Lower lobe of right lung (tissue), 2 donors: ENCODE results near the gene RNF43. TPM values are rescaled to one million over a fixed set of nuclear protein-coding genes. Genes with fewer than 3 reads are reported as not detected.

Experiments
- ATAC-seq, 2 donors: fragments of 200-7000 bp; cut with Tn5 transposase; one replicate each; pipeline ENCODE4 v1.9.1; 2020 to 2022; ENCODE audit warnings: mild to moderate bottlenecking in 2 of 2, moderate library complexity in 2 of 2
- DNase-seq: peaks from one replicate; pipeline ENCODE4 v3.0.0-alpha.2; 2020
- H3K27ac ChIP-seq: fragments of 200-600 bp; one replicate; pipeline ENCODE4 v1.8.0; 2022
- H3K27me3 ChIP-seq: fragments of 200-600 bp; one replicate; pipeline ENCODE4 v1.8.0; 2022; ENCODE audit warnings: low read depth
- H3K36me3 ChIP-seq: fragments of 200-600 bp; one replicate; pipeline ENCODE4 v1.8.0; 2022; ENCODE audit warnings: mild to moderate bottlenecking
- H3K4me1 ChIP-seq: fragments of 200-600 bp; one replicate; pipeline ENCODE4 v1.8.0; 2022
- H3K4me3 ChIP-seq: fragments of 200-600 bp; one replicate; pipeline ENCODE4 v1.8.0; 2022; ENCODE audit warnings: mild to moderate bottlenecking
- H3K9me3 ChIP-seq: fragments of 200-600 bp; one replicate; pipeline ENCODE4 v1.8.0; 2022
- intact Hi-C: fragments of 100-400 bp; cut with DNase I; formaldehyde crosslinking; loops from one replicate; pipeline ENCODE4 v1.11.0; 2022
- total RNA-seq: library from RNA; stranded (reverse); fragmentation: NEBNext Ultra II Directional; extraction: Animal tissue kit (Norgen Biotek cat#: 25700); gene quantifications from one replicate; pipeline ENCODE4 v1.2.1, GENCODE V29; 2021
- TF ChIP-seq, protein P1 (sequence below): fragments of 200-600 bp; IDR thresholded peaks from one replicate; pipeline ENCODE4 v1.8.0; 2022; ENCODE audit warnings: antibody characterized with exemption, mild to moderate bottlenecking
- donor health status: DM: no; HTN: yes; CAD: no; lungs with severe emphysema.

The RNF43 gene
- total RNA-seq, 1 donor from 2014 or later = 9.7 TPM

DNA sequence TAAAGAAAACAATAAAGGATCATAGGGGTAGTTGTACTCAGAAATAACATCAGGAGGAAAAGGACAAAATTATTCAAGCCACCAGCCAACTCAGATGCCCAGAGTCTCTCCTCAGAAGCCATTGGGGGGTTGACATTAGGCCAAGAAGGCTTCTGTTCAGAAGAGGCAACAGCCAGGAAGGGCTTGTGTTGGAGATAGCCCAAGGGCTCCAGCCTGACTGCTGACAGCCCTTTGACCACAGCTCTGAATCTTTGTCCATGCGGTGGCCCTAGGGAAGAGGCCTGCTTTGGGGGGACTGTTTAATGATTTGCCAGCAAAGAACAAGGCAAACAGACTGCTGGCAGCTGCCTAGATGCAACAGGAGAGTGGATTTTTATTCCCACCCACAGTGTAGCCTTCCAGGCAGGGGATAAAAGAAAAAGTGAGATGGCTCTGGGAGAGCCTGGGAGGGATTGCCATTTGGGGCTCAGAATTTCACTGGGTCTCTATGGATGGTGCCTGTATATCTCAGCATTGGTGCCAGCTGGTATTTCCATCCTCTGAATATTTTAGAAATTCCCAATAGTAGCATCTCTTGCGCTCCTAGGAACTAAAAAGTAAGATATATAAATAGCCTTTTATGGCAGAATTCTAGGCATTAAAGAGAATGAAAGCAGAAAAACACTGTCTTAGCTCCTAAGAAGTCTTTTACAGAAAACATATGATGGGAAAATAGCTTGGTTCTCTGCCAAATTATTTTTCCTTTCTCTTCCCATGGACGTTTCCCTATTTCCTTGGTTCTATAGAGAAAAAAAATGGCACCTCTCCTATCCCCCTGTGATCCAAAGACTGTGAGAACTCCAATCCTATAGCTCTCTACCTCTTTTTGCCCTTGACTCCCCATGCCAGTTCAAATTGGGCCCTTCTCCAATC, 36.0 kb downstream of the RNF43 start:
- no peak overlapping the region for H3K4me3 ChIP-seq
- no peaks in the 10 kb centered on the region for H3K36me3 ChIP-seq
- no peaks in the 10 kb centered on the region for H3K27me3 ChIP-seq
- peaks cover 56% of the 10 kb centered on the region for H3K4me1 ChIP-seq
- no peaks in the 10 kb centered on the region for H3K9me3 ChIP-seq
- intact Hi-C loops = no loop called here
- no peak for DNase-seq
- TF ChIP-seq, protein P1, sequence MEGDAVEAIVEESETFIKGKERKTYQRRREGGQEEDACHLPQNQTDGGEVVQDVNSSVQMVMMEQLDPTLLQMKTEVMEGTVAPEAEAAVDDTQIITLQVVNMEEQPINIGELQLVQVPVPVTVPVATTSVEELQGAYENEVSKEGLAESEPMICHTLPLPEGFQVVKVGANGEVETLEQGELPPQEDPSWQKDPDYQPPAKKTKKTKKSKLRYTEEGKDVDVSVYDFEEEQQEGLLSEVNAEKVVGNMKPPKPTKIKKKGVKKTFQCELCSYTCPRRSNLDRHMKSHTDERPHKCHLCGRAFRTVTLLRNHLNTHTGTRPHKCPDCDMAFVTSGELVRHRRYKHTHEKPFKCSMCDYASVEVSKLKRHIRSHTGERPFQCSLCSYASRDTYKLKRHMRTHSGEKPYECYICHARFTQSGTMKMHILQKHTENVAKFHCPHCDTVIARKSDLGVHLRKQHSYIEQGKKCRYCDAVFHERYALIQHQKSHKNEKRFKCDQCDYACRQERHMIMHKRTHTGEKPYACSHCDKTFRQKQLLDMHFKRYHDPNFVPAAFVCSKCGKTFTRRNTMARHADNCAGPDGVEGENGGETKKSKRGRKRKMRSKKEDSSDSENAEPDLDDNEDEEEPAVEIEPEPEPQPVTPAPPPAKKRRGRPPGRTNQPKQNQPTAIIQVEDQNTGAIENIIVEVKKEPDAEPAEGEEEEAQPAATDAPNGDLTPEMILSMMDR = no peak
- H3K27ac ChIP-seq = peak overlapping the region; percentile 59
- peak in 1 of 2 donors; percentile 57 for ATAC-seq

DNA sequence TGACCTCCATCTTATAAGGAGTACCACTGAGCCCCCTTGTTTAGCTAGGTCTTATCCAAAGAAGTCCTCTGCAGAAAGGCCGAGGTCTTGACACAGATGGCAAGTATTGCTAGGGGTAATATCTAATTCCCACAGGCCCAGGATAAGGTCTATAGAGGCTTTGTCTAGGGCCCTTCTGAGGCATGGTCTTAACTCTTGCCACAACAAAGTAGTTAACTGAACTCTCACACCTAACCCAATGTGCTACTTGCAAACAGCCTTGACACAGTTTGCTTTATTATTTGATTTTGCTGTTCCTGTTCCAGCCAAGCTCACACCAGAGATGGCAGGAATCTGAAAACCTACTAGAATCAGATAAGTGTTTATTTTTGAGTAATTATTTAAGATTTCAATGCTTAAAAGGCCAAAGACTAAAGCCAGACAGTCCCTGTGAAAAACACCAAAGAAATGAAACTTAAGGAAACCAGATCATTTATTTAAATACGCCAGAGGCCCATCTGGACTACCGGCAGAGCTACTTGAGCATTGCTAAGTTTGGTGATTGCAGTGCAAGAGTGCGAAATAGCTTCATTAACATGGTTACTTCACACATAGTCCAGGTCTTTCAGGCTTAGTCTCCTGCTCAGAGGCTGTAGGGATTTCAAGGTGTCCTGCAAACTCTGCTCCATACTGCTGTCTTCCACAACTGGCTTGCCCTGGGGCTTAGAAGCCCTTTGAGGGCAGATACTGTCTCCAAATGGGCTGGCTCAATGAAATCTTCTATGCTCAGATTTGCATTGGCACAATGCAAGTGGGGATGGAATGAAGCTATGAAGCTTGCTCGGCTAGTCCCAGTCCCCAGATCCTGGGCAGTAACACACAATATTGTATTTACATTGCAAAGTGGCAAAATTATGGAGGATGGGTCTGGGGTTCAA, 36.9 kb downstream of the RNF43 start:
- ATAC-seq (peak in 1 of 2 donors; percentile 51), DNase-seq (no peak)
- peak overlapping the region; percentile 42 for H3K27ac ChIP-seq
- intact Hi-C loops = no loop called here
- TF ChIP-seq, protein P1 = no peak
- no peaks in the 10 kb centered on the region for H3K27me3 ChIP-seq
- H3K36me3 ChIP-seq = no peaks in the 10 kb centered on the region
- no peaks in the 10 kb centered on the region for H3K9me3 ChIP-seq
- no peak overlapping the region for H3K4me3 ChIP-seq
- H3K4me1 ChIP-seq = peaks cover 65% of the 10 kb centered on the region

DNA sequence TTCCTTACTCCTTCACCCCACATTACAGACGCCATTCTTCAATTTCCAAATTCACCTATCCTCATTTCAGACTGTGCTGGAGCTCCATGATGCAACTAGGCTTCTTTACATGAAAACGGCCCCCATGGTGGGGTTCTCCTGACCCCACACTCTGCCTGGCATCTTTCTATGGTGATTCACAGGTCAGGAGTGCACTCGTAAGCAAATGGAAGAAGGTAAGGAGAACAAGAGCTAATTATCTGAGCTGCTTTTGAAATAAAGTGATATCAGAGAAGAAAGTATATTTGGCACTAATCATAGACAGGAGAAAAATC, 37.9 kb downstream of the RNF43 start:
- ATAC-seq (no peak), DNase-seq (no peak)
- intact Hi-C loops = no loop called here
- Histone ChIP-seq H3K4me1 (peaks cover 61% of the 10 kb centered on the region), H3K9me3 (no peaks in the 10 kb centered on the region), H3K27ac (no peak overlapping the region), H3K36me3 (no peaks in the 10 kb centered on the region), H3K4me3 (no peak overlapping the region), H3K27me3 (no peaks in the 10 kb centered on the region)
- TF ChIP-seq, protein P1 = no peak

DNA sequence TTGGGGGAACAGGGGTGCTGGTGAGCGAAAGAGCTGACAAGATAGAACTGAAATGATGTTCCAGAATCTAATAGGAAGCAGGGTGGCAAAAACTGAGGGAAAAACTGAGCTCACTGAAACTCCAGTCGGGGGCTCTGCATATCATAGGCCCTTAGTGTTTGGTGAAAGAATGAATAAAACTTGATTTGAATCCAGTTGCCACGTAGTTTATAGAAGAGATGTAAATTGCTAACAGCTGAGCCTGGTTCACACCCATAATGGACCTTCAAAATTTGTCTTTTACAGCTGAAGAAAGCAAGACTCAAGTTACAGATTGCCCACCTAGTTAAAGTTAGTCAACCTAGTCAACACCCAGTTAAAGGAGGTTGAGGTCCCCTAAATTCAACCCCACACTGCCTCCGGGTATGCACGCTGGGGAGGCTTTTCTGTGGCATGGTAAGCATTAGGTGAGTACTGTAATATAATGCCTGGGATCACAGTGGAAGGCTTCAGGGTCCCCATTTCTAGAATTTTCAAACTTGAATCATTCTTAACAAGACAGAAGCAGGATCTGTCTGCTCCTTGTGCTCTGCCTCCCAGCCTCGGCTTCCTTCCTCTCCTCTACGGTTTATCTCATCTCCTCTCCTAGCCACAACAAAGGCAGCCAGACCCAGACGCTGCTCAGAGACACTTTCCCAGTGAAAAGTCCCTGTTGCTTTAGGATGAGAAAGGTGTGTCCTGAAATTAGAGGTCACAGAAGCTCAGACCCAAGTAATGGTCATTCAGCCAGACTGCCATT, 38.4 kb downstream of the RNF43 start:
- no peak overlapping the region for H3K27ac ChIP-seq
- H3K4me1 ChIP-seq = peaks cover 55% of the 10 kb centered on the region
- no peaks in the 10 kb centered on the region for H3K27me3 ChIP-seq
- H3K9me3 ChIP-seq = no peaks in the 10 kb centered on the region
- no peaks in the 10 kb centered on the region for H3K36me3 ChIP-seq
- intact Hi-C loops = no loop called here
- H3K4me3 ChIP-seq = no peak overlapping the region
- TF ChIP-seq, protein P1 = no peak
- ATAC-seq (no peak), DNase-seq (no peak)

DNA sequence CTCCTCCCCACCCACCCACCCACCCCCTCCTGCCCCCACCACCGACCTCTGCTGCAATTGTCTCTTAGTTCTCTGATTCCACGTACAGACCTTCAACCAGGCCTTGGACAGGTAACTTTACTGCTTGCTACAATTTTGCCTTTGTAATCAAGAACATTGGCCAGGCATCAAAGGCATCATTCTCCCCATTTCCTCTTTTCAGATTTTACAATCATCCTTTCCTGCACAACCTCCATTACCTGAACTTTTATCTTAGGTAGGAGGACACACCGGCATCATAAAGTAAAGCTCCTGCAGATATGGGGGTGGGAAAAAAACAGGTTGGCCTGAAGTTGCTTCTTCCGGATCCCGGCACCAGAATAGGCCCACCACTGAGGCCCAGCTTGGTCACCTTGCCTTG, 39.7 kb downstream of the RNF43 start:
- intact Hi-C loops = no loop called here
- peaks cover 45% of the 10 kb centered on the region for H3K4me1 ChIP-seq
- H3K36me3 ChIP-seq = no peaks in the 10 kb centered on the region
- TF ChIP-seq, protein P1 = no peak
- DNase-seq (no peak), ATAC-seq (no peak)
- no peak overlapping the region for H3K4me3 ChIP-seq
- H3K9me3 ChIP-seq = no peaks in the 10 kb centered on the region
- no peak overlapping the region for H3K27ac ChIP-seq
- no peaks in the 10 kb centered on the region for H3K27me3 ChIP-seq
